MM.1S (cell line): ENCODE measurements around the gene PRRT3.

ENCODE experiments used
- DNase-seq: peaks from one replicate; pipeline ENCODE4 v3.0.0-alpha.2; 2015
- H2AFZ ChIP-seq: fragments of 300-600 bp; sonication (generic); 2 replicates; pipeline ENCODE4 v1.6.0; 2016; ENCODE audit warnings: antibody characterized with exemption, low read length
- H3F3A ChIP-seq: fragments of 300-600 bp; sonication (generic); 2 replicates; pipeline ENCODE4 v1.6.1; 2016; ENCODE audit warnings: mild to moderate bottlenecking, antibody characterized with exemption, low read length, moderate library complexity, mixed read lengths; ENCODE audit not compliant: insufficient read depth
- H3K27ac ChIP-seq: fragments of 300-600 bp; sonication (generic); 2 replicates; pipeline ENCODE4 v1.5.1; 2016; ENCODE audit warnings: mild to moderate bottlenecking, low read length
- H3K27me3 ChIP-seq: fragments of 300-600 bp; sonication (generic); replicated peaks from 2 replicates; pipeline ENCODE4 v1.6.0; 2016; ENCODE audit warnings: low read length; ENCODE audit not compliant: insufficient read depth
- H3K36me3 ChIP-seq: fragments of 300-600 bp; sonication (generic); replicated peaks from 2 replicates; pipeline ENCODE4 v1.6.1; 2016; ENCODE audit warnings: mild to moderate bottlenecking, low read length, mixed read lengths; ENCODE audit not compliant: insufficient read depth
- H3K4me1 ChIP-seq: fragments of 300-600 bp; sonication (generic); 2 replicates; pipeline ENCODE4 v1.6.1; 2016; ENCODE audit warnings: low read length, mixed read lengths
- H3K4me2 ChIP-seq: fragments of 300-600 bp; sonication (generic); 2 replicates; pipeline ENCODE4 v1.6.0; 2016; ENCODE audit warnings: low read depth, low read length
- H3K4me3 ChIP-seq: fragments of 300-600 bp; sonication (generic); 2 replicates; pipeline ENCODE4 v1.5.1; 2016; ENCODE audit warnings: low read length, mixed read lengths
- H3K79me2 ChIP-seq: fragments of 300-600 bp; sonication (generic); 2 replicates; pipeline ENCODE4 v1.6.1; 2016; ENCODE audit warnings: mixed run types, low read length, mixed read lengths
- H3K9ac ChIP-seq: fragments of 300-600 bp; sonication (generic); 2 replicates; pipeline ENCODE4 v1.6.1; 2016; ENCODE audit warnings: low read length, mixed read lengths
- H3K9me2 ChIP-seq: fragments of 300-600 bp; sonication (generic); replicated peaks from 2 replicates; pipeline ENCODE4 v1.6.1; 2016; ENCODE audit warnings: mild to moderate bottlenecking, low read length, mixed read lengths; ENCODE audit not compliant: insufficient read depth
- H3K9me3 ChIP-seq: fragments of 300-600 bp; sonication (generic); replicated peaks from 2 replicates; pipeline ENCODE4 v1.6.1; 2016; ENCODE audit warnings: mild to moderate bottlenecking, low read length, mixed read lengths; ENCODE audit not compliant: insufficient read depth
- H4K20me1 ChIP-seq: fragments of 300-600 bp; sonication (generic); 2 replicates; pipeline ENCODE4 v1.6.1; 2016; ENCODE audit warnings: mild to moderate bottlenecking, low read length, moderate library complexity, mixed read lengths; ENCODE audit not compliant: insufficient read depth
- CTCF ChIP-seq: fragments of 300-600 bp; sonication (generic); IDR thresholded peaks from 2 replicates; pipeline ENCODE4 v1.5.1; 2016; ENCODE audit warnings: antibody characterized with exemption, low read length, mixed read lengths
- EZH2 ChIP-seq: fragments of 300-600 bp; sonication (generic); optimal IDR thresholded peaks from 2 replicates; pipeline ENCODE3; 2017; ENCODE audit warnings: low read depth, mild to moderate bottlenecking, antibody characterized with exemption, low read length, mixed read lengths
- EZH2phosphoT487 ChIP-seq: fragments of 300-600 bp; sonication (generic); IDR thresholded peaks from 2 replicates; pipeline ENCODE4 v1.6.1; 2018; ENCODE audit warnings: antibody characterized with exemption, low read length

PRRT3 gene

GRCh38 chr3:9976721-9977709 lies 24.8 kb upstream of the PRRT3 start:
- Histone ChIP-seq H3K27ac (no peak overlapping the region), H2AFZ (no peak overlapping the region), H3K4me3 (no peak overlapping the region), H3K9me2 (no peaks in the 10 kb centered on the region), H3K9ac (no peak overlapping the region), H3K4me2 (no peak overlapping the region), H4K20me1 (no peaks in the 10 kb centered on the region), H3K27me3 (no peaks in the 10 kb centered on the region), H3K9me3 (no peaks in the 10 kb centered on the region), H3K36me3 (no peaks in the 10 kb centered on the region; the same call in 1 of the 2 replicates), H3F3A (no peaks in the 10 kb centered on the region), H3K79me2 (peaks cover 11% of the 10 kb centered on the region), H3K4me1 (no peaks in the 10 kb centered on the region)
- DNase-seq = no peak
- TF ChIP-seq EZH2phosphoT487 = no peak
- no peak for TF ChIP-seq CTCF
- TF ChIP-seq EZH2 = no peak

- no peaks in the 10 kb centered on the region for H3K36me3 ChIP-seq
Observed at GRCh38 chr3:9970020-9970652, 17.9 kb upstream of the PRRT3 start.

GRCh38 chr3:9969632-9970019 lies 17.4 kb upstream of the PRRT3 start:
- no peaks in the 10 kb centered on the region for H3K36me3 ChIP-seq

More at GRCh38 chr3:9970020-9970652, 17.9 kb upstream of the PRRT3 start:
- Histone ChIP-seq H2AFZ (no peak overlapping the region), H3K9ac (no peak overlapping the region), H3K9me2 (no peaks in the 10 kb centered on the region), H3K27ac (no peak overlapping the region), H3K79me2 (no peaks in the 10 kb centered on the region), H3K4me3 (no peak overlapping the region), H4K20me1 (no peaks in the 10 kb centered on the region), H3K27me3 (no peaks in the 10 kb centered on the region), H3K4me2 (no peak overlapping the region), H3K4me1 (no peaks in the 10 kb centered on the region), H3K9me3 (no peaks in the 10 kb centered on the region), H3F3A (no peaks in the 10 kb centered on the region)
- no peak for TF ChIP-seq CTCF
- TF ChIP-seq EZH2phosphoT487 = no peak
- TF ChIP-seq EZH2 = no peak
- no peak for DNase-seq

More at GRCh38 chr3:9969632-9970019, 17.4 kb upstream of the PRRT3 start:
- no peaks in the 10 kb centered on the region for H3K79me2 ChIP-seq
- no peak overlapping the region for H3K4me2 ChIP-seq
- no peak overlapping the region for H3K9ac ChIP-seq
- no peak overlapping the region for H2AFZ ChIP-seq
- DNase-seq = no peak
- no peaks in the 10 kb centered on the region for H3K27me3 ChIP-seq
- H3K9me3 ChIP-seq = no peaks in the 10 kb centered on the region
- no peak overlapping the region for H3K4me3 ChIP-seq
- H3K27ac ChIP-seq = no peak overlapping the region
- no peaks in the 10 kb centered on the region for H3F3A ChIP-seq
- TF ChIP-seq EZH2 (no peak), EZH2phosphoT487 (no peak), CTCF (no peak)
- H4K20me1 ChIP-seq = no peaks in the 10 kb centered on the region
- H3K9me2 ChIP-seq = no peaks in the 10 kb centered on the region
- H3K4me1 ChIP-seq = no peaks in the 10 kb centered on the region
